Measurements from ENCODE around the gene AHSG. TPM values are rescaled to one million over a fixed set of nuclear protein-coding genes. Genes with fewer than 3 reads are reported as not detected.

The AHSG gene, protein sequence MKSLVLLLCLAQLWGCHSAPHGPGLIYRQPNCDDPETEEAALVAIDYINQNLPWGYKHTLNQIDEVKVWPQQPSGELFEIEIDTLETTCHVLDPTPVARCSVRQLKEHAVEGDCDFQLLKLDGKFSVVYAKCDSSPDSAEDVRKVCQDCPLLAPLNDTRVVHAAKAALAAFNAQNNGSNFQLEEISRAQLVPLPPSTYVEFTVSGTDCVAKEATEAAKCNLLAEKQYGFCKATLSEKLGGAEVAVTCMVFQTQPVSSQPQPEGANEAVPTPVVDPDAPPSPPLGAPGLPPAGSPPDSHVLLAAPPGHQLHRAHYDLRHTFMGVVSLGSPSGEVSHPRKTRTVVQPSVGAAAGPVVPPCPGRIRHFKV
- not detected for total RNA-seq

DNA sequence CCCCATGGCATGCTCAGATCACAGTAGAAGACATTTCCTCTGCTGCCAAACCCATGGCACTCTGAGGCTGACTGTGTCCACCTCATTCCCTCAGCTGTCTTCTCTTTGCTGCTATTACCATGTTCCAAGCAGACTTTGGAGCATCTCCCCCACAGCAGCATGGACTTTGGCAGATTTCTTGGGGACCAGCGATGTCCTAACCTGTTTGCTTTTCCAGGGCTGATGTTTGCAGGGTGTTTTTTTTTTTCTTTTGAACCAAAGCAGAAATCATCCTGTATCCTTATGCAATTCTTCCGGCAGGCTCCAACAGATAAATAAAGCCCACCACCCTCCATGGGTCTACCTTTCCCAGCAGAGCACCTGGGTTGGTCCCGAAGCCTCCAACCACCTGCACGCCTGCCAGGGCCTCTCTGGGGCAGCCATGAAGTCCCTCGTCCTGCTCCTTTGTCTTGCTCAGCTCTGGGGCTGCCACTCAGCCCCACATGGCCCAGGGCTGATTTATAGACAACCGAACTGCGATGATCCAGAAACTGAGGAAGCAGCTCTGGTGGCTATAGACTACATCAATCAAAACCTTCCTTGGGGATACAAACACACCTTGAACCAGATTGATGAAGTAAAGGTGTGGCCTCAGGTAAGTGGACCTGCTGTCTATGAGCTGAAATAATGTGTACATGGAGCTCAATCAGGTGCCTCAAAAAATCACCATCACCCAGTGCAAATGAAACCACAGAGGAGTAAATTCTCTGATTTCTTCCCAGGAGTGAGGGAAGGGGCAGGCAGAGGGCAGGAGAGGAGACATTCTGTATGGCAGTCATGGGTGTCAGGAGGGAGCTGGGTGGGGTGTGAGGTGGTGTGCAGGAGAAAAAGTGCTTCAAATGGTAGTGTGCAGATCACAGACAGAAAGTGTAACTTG lies at the start of gene AHSG:
TSS of gene AHSG (plus strand) at position 340 of the 916 bp plus-strand sequence. CDS start at position 422, 82 bp downstream.

DNA sequence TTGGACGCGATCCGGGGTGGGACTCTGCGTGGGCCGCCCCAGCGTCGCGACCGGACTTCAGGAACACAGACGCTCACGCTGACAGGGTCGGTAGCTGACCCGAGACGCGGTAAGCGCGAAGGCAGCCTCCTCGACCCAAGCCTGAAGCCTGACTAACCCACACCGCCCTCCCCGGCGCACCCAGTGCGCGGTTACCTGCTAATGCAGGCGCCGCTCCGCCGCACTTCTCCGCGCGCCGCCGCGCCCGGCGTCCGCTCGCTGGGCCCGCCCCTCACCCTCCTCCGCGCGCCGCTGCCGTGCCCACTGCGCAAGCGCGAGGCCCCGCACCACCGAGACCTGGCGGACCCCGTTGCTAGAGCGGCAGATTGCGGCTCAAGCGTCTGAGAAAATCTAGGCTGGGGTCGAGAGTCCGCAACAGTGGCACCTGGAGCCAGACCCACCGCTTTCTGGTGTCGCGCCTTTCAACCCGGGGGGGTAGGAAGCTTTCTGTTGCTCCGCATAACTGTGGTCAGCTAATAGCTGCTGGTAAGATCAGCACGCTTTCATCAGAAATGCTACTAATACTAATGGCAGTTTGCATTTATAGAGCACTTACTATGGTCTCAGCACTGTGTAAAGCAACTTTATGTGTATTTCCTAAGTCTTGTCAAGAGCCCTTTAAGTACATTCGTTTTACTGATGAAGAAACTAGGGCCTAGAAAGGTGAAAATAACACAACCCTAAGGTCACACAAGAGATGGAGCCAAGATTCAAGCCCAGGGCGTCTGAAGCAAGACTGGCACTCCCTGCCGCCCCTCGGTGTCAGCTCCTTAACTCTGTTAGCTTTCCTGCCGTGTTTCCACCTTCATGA lies 45.6 kb upstream of the AHSG start, which contains the start of gene TBCCD1:
TSS of gene TBCCD1 (minus strand) at position 268 of the 850 bp plus-strand sequence. CDS start 3,010 bp downstream, outside the sequence.

DNA sequence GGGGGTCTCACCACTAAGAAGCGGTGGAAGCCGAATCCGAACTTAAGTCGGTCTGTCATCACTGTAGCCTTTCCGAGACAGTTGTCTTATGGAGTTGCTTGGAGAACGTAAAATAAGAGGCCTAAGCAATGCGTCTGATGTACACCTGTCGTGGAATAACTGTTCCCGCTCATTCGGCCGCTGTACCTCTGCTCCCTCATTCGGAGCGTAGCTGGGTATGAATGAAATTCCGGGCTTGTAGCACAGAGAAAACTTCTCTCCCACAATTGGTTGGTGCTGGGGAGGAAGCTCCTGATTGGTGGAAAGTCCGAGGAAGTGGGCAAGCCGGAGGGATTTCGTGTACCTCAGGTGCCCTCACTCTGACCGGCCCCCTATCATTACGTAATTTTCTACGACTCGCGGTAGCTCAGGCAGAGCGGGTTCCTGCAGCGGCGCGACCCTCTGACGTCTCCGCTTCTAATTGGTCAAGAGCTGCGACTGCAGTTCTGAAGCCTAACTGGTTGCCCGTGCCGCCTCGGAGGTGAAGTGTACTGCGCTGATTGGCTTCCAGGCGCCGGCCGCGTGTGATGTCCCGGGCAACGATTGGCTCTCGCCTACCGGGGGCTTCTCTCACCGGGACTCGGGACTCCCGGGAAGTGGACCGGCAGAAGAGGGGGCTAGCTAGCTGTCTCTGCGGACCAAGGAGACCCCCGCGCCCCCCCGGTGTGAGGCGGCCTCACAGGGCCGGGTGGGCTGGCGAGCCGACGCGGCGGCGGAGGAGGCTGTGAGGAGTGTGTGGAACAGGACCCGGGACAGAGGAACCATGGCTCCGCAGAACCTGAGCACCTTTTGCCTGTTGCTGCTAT lies 42.5 kb upstream of the AHSG start, which contains the start of gene DNAJB11:
TSS of gene DNAJB11 (plus strand) at position 625 of the 845 bp plus-strand sequence. CDS start at position 803, 178 bp downstream.

DNA sequence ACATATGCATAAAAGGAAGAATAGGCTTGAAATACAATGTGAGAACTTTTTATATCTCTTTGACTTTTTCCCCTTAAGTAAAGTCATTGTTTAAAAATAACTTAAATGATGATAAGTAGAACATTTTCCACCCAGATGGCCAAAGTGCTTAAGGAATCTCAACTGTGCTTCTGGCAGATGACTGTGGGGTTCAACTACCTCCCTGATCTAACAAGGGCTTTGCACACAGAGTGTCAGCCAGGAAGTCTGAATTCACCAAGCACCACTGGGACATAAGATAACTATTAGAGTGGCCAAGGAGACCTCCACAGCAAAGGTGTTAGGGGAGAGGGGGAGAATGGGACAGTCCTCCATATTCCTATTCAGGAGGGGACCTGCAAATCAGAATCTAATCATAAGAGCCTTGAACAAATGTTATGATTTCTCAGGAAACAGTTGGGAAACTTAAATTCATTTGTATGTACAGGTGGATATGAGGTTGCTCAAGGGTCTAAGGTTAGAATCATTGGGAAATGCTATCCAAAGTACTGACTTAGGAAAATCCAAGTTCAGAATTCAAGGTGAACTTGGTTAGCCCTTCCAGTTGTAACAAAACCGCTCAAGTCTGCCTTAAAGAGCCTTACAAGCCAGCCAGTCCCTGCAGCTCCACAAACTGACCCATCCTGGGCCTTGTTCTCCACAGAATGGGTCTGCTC lies 27.1 kb downstream of the AHSG start, which contains the start of gene FETUB:
TSS of gene FETUB (plus strand) at position 622 of the 695 bp plus-strand sequence. CDS start at position 684, 62 bp downstream.

DNA sequence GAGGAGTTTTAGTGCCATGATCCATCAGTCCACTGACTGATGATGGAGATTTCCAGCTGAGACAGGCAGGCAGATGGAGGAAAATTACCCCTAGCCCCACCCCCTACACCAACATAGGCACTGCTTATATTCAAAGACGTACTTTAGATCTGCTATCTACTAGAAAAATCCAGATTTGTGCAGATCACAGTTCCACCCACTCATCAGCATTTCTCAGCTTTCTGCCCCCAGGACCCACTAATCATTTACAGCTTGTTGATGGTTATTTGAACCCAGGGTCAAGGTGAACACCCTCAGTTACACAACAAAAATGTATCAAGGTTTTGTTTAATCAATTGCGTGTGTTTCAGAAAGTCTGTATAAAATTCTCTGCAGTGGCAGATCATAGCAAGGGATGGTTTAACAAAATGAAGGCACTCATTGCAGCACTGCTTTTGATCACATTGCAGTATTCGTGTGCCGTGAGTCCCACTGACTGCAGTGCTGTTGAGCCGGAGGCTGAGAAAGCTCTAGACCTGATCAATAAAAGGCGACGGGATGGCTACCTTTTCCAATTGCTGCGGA lies 52.8 kb downstream of the AHSG start, which contains the start of gene HRG:
TSS of gene HRG (plus strand) at position 390 of the 564 bp plus-strand sequence. CDS start at position 408, 18 bp downstream.

Other genes starting within 250 kb of the AHSG start
- gene CRYGS, start 68.7 kb upstream of the AHSG start, total RNA-seq = 2,965 TPM
- gene TBCCD1, start 45.7 kb upstream of the AHSG start, total RNA-seq = 30.2 TPM
- gene DNAJB11, start 42.3 kb upstream of the AHSG start, total RNA-seq = 39.0 TPM
- not detected for gene FETUB, start 27.3 kb downstream of the AHSG start, total RNA-seq
- not detected for gene HRG, start 53.0 kb downstream of the AHSG start, total RNA-seq
- not detected for gene KNG1, start 104.3 kb downstream of the AHSG start, total RNA-seq
- 901 TPM for gene EIF4A2, start 170.5 kb downstream of the AHSG start, total RNA-seq
- 39.2 TPM for gene RFC4, start 193.4 kb downstream of the AHSG start, total RNA-seq
- gene ADIPOQ, start 229.7 kb downstream of the AHSG start, total RNA-seq = 1.4 TPM

Data from camera-type eye (tissue), 1 donor.